CD4-positive, alpha-beta T cell (primary cell): ENCODE results near the gene TTLL11. TPM values are rescaled to one million over a fixed set of nuclear protein-coding genes. Genes with fewer than 3 reads are reported as not detected.

Experiments used
- ATAC-seq: fragments of 200-7000 bp; cut with Tn5 transposase; one replicate; pipeline ENCODE4 v1.10.0; 2022; ENCODE audit warnings: mild to moderate bottlenecking; ENCODE audit not compliant: poor library complexity
- CTCF ChIA-PET: fragments of 350-600 bp; sonication (Branson Sonifier 250); formaldehyde crosslinking; loops from one replicate; lab custom pipeline; 2021; ENCODE audit warnings: antibody characterized with exemption, inconsistent platforms; lab: Charles Lee
- POLR2A ChIA-PET: fragments of 350-600 bp; sonication (Branson Sonifier 250); formaldehyde crosslinking; loops from one replicate; lab custom pipeline; 2021; ENCODE audit warnings: antibody characterized with exemption, inconsistent platforms; lab: Charles Lee
- DNase-seq, 14 experiments: peaks; one replicate each; pipeline ENCODE4 v3.0.0-alpha.2; 2013 to 2020; ENCODE audit warnings: mixed read lengths in 2 of 14
- H3K27ac ChIP-seq, 2 donors: one replicate each; pipeline versions ENCODE4 v1.5.1 to v1.7.0; 2013; ENCODE audit warnings: low read length in 2 of 2, low read depth in 1 of 2, mild to moderate bottlenecking in 1 of 2
- H3K27me3 ChIP-seq, 2 experiments: 1 replicate in 1 of 2; 2 replicates in 1 of 2; pipeline versions ENCODE4 v1.6.1 to v1.7.0; 2013; ENCODE audit warnings: low read length in 2 of 2, control low read depth in 1 of 2, mild to moderate bottlenecking in 1 of 2, moderate library complexity in 1 of 2; ENCODE audit not compliant: insufficient read depth in 2 of 2, control insufficient read depth in 1 of 2
- H3K36me3 ChIP-seq: one replicate; pipeline ENCODE4 v1.6.1; 2013; ENCODE audit warnings: low read length, control low read depth; ENCODE audit not compliant: insufficient read depth
- H3K4me1 ChIP-seq: one replicate; pipeline ENCODE4 v1.6.1; 2013; ENCODE audit warnings: low read length, control low read depth; ENCODE audit not compliant: insufficient read depth
- H3K4me3 ChIP-seq: one replicate; pipeline ENCODE4 v1.5.1; 2013; ENCODE audit warnings: mild to moderate bottlenecking, low read length, moderate library complexity
- H3K9me3 ChIP-seq, 2 experiments: 1 replicate in 1 of 2; 2 replicates in 1 of 2; pipeline versions ENCODE4 v1.6.1 to v1.7.0; 2013; ENCODE audit warnings: low read length in 2 of 2, mild to moderate bottlenecking in 2 of 2, control low read depth in 1 of 2, moderate library complexity in 1 of 2; ENCODE audit not compliant: control insufficient read depth in 1 of 2, insufficient read depth in 1 of 2
- H3K27ac Mint-ChIP-seq: one replicate; pipeline ENCODE4 v1.8.0; 2020; ENCODE audit warnings: mixed read lengths
- H3K27me3 Mint-ChIP-seq: one replicate; pipeline ENCODE4 v1.8.0; 2021; ENCODE audit warnings: mixed read lengths
- H3K36me3 Mint-ChIP-seq: one replicate; pipeline ENCODE4 v1.8.0; 2021; ENCODE audit warnings: low read depth, mixed read lengths
- H3K4me1 Mint-ChIP-seq: one replicate; pipeline ENCODE4 v1.8.0; 2021; ENCODE audit warnings: low read depth, mixed read lengths
- H3K4me3 Mint-ChIP-seq: one replicate; pipeline ENCODE4 v1.8.0; 2020; ENCODE audit warnings: mild to moderate bottlenecking, mixed read lengths
- H3K9me3 Mint-ChIP-seq: one replicate; pipeline ENCODE4 v1.8.0; 2020; ENCODE audit warnings: mixed read lengths
- CTCF ChIP-seq: fragments of 200-600 bp; IDR thresholded peaks from one replicate; pipeline ENCODE4 v1.8.0; 2022; ENCODE audit warnings: antibody characterized with exemption, mild to moderate bottlenecking
- intact Hi-C, 2 experiments: fragments of 100-400 bp; cut with DNase I in 1 of 2; cut with micrococcal nuclease in 1 of 2; formaldehyde crosslinking; loops; one replicate each; pipeline versions ENCODE4 v1.15.1 to v1.9.0; 2023 to 2025; cut with DNase I, micrococcal nuclease
- total RNA-seq, 174 experiments: library from RNA in 2 of 174; stranded (reverse) in 2 of 174; gene quantifications; one replicate each; pipeline ENCODE4 v1.2.3 and lab custom pipeline; 2021 to 2026

Gene TTLL11
- total RNA-seq, 2 experiments from 2014 or later: 1.6 to 2.3 TPM

- H3K4me3 Mint-ChIP-seq: no peak overlapping the region
Measured at GRCh38 chr9:121944711-121945191, 148.4 kb downstream of the TTLL11 start.

GRCh38 chr9:121943463-121943862 lies 149.6 kb downstream of the TTLL11 start:
- Histone ChIP-seq H3K27me3 (no peaks in the 10 kb centered on the region), H3K27ac (no peak overlapping the region), H3K4me1 (no peaks in the 10 kb centered on the region), H3K36me3 (no peaks in the 10 kb centered on the region), H3K4me3 (no peak overlapping the region), H3K9me3 (no peaks in the 10 kb centered on the region)
- DNase-seq (no peak), ATAC-seq (no peak)
- CTCF ChIA-PET: no interaction called here
- H3K27me3 Mint-ChIP-seq: no peaks in the 10 kb centered on the region
- no peaks in the 10 kb centered on the region for H3K9me3 Mint-ChIP-seq
- no peak overlapping the region for H3K27ac Mint-ChIP-seq
- no peaks in the 10 kb centered on the region for H3K4me1 Mint-ChIP-seq
- intact Hi-C loops: no loop called here
- POLR2A ChIA-PET: no interaction called here
- H3K4me3 Mint-ChIP-seq: no peak overlapping the region
- no peak for TF ChIP-seq CTCF
- H3K36me3 Mint-ChIP-seq: no peaks in the 10 kb centered on the region

More at GRCh38 chr9:121944711-121945191, 148.4 kb downstream of the TTLL11 start:
- H3K27ac ChIP-seq: no peak overlapping the region
- ATAC-seq (no peak), DNase-seq (no peak)
- intact Hi-C loops: no loop called here
- Mint-ChIP-seq H3K27me3 (no peaks in the 10 kb centered on the region), H3K4me1 (no peaks in the 10 kb centered on the region), H3K36me3 (no peaks in the 10 kb centered on the region), H3K27ac (no peak overlapping the region), H3K9me3 (no peaks in the 10 kb centered on the region)
- CTCF ChIA-PET: no interaction called here
- H3K36me3 ChIP-seq: no peaks in the 10 kb centered on the region
- H3K4me1 ChIP-seq: no peaks in the 10 kb centered on the region
- no peaks in the 10 kb centered on the region for H3K27me3 ChIP-seq
- H3K9me3 ChIP-seq: no peaks in the 10 kb centered on the region
- POLR2A ChIA-PET: no interaction called here
- no peak for TF ChIP-seq CTCF
- no peak overlapping the region for H3K4me3 ChIP-seq

- Histone ChIP-seq H3K9me3 (no peaks in the 10 kb centered on the region), H3K27ac (no peak overlapping the region), H3K4me1 (no peaks in the 10 kb centered on the region), H3K4me3 (no peak overlapping the region), H3K36me3 (no peaks in the 10 kb centered on the region), H3K27me3 (no peaks in the 10 kb centered on the region)
- H3K27ac Mint-ChIP-seq: no peak overlapping the region
- H3K27me3 Mint-ChIP-seq: no peaks in the 10 kb centered on the region
- H3K36me3 Mint-ChIP-seq: no peaks in the 10 kb centered on the region
- DNase-seq (no peak), ATAC-seq (no peak)
- CTCF ChIA-PET: no interaction called here
- no peaks in the 10 kb centered on the region for H3K9me3 Mint-ChIP-seq
- intact Hi-C loops: no loop called here
- POLR2A ChIA-PET: no interaction called here
- no peak overlapping the region for H3K4me3 Mint-ChIP-seq
- no peaks in the 10 kb centered on the region for H3K4me1 Mint-ChIP-seq
- no peak for TF ChIP-seq CTCF
Measured at GRCh38 chr9:121942866-121943382, 150.2 kb downstream of the TTLL11 start.
